Adrenal gland (tissue), 5 donors: ENCODE measurements around the gene NLGN4X.

ENCODE experiments used
- POLR2A ChIP-seq, 2 donors: fragments of 450-650 bp; IDR thresholded peaks; one replicate each; pipeline ENCODE4 v1.6.1; 2017; ENCODE audit warnings: antibody characterized with exemption in 2 of 2, mild to moderate bottlenecking in 2 of 2, moderate library complexity in 1 of 2
- TF ChIP-seq, protein P1 (sequence below), 6 experiments: fragments of 450-650 bp in 4 of 6; fragments of 200-600 bp in 2 of 6; sonication (generic) in 1 of 6; IDR thresholded peaks; 1 replicate in 5 of 6; 2 replicates in 1 of 6; pipeline versions ENCODE4 v1.5.1 to v1.8.0; 2016 to 2021; ENCODE audit warnings: antibody characterized with exemption in 6 of 6, mild to moderate bottlenecking in 2 of 6, moderate library complexity in 1 of 6
- donor health status: DM: no; HTN: no; CAD: no.

DNA sequence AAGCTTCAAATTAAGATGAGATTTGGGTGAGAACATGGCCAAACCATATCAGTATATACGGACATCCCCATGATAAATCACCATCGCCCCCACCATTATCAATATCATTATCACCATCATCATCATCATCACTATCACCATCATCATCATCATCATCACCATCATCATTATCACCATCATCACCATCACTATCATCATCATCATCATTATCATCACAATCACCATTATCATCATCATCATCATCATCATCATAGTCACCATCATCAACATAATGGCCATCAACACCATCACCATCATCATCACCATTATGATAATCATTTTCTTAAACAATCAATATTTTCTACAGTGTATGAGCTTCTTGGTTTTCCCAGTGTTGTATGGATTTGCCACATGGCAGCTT, 360.9 kb downstream of the NLGN4X start:
- TF ChIP-seq, protein P1, sequence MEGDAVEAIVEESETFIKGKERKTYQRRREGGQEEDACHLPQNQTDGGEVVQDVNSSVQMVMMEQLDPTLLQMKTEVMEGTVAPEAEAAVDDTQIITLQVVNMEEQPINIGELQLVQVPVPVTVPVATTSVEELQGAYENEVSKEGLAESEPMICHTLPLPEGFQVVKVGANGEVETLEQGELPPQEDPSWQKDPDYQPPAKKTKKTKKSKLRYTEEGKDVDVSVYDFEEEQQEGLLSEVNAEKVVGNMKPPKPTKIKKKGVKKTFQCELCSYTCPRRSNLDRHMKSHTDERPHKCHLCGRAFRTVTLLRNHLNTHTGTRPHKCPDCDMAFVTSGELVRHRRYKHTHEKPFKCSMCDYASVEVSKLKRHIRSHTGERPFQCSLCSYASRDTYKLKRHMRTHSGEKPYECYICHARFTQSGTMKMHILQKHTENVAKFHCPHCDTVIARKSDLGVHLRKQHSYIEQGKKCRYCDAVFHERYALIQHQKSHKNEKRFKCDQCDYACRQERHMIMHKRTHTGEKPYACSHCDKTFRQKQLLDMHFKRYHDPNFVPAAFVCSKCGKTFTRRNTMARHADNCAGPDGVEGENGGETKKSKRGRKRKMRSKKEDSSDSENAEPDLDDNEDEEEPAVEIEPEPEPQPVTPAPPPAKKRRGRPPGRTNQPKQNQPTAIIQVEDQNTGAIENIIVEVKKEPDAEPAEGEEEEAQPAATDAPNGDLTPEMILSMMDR (IDR thresholded peaks at IDR 0.05) = no peak
- no peak for TF ChIP-seq POLR2A (IDR thresholded peaks at IDR 0.05)
